Right lobe of liver (tissue), 4 donors: ENCODE data around the gene LRTM1.

Experiments used
- POLR2A ChIP-seq: fragments of 450-650 bp; IDR thresholded peaks from one replicate; pipeline ENCODE4 v1.6.1; 2017; ENCODE audit warnings: antibody characterized with exemption, mild to moderate bottlenecking
- TF ChIP-seq, protein P1 (sequence below), 4 donors: fragments of 200-600 bp in 3 of 4; fragments of 450-650 bp in 1 of 4; IDR thresholded peaks; one replicate each; pipeline versions ENCODE4 v1.5.1 to v1.8.0; 2016 to 2022; ENCODE audit warnings: antibody characterized with exemption in 4 of 4, mild to moderate bottlenecking in 2 of 4
- donor health status: DM: no; HTN: no; CAD: no.
- donor health status: DM: no; HTN: no; CAD: no.
- donor health status: DM: no; HTN: yes; CAD: no.

DNA sequence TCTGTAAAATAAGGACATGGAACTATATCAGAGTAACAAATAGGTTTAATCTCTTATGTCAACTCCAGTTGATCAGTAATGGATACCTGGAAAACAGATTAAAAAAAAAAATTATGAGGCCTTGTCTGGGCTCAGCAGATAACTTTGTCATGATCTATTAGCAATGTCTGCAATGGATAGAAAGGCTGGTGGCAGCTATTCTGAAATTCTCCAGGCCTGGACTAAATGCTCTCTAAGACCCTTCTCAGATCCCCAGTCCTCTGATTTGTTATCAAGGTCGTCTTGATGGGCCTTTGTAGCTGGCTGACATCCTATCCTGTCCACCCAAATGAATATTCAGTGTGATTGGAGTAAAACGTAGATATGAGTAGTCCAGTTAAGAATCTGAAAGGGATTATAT lies 13.7 kb downstream of the LRTM1 start:
- TF ChIP-seq, protein P1, sequence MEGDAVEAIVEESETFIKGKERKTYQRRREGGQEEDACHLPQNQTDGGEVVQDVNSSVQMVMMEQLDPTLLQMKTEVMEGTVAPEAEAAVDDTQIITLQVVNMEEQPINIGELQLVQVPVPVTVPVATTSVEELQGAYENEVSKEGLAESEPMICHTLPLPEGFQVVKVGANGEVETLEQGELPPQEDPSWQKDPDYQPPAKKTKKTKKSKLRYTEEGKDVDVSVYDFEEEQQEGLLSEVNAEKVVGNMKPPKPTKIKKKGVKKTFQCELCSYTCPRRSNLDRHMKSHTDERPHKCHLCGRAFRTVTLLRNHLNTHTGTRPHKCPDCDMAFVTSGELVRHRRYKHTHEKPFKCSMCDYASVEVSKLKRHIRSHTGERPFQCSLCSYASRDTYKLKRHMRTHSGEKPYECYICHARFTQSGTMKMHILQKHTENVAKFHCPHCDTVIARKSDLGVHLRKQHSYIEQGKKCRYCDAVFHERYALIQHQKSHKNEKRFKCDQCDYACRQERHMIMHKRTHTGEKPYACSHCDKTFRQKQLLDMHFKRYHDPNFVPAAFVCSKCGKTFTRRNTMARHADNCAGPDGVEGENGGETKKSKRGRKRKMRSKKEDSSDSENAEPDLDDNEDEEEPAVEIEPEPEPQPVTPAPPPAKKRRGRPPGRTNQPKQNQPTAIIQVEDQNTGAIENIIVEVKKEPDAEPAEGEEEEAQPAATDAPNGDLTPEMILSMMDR (IDR thresholded peaks at IDR 0.05): no peak
- TF ChIP-seq POLR2A: no peak
